D721Med (cell line): ENCODE results near the gene TSPAN32.

Source experiments
- DNase-seq: peaks from one replicate; pipeline ENCODE4 v3.0.0; 2011; ENCODE audit warnings: low spot score; ENCODE audit not compliant: insufficient read length
- FAIRE-seq: peaks from 2 replicates; lab custom pipeline; 2011; peaks lifted over from hg19 to GRCh38; lab: Jason Lieb, UNC
- TF ChIP-seq, protein P1 (sequence below): IDR thresholded peaks from 2 replicates; pipeline ENCODE4 v1.5.1; 2012; ENCODE audit warnings: mild to moderate bottlenecking, control low read depth; ENCODE audit not compliant: insufficient read depth; ENCODE audit errors: missing control alignments

TSPAN32 gene

DNA sequence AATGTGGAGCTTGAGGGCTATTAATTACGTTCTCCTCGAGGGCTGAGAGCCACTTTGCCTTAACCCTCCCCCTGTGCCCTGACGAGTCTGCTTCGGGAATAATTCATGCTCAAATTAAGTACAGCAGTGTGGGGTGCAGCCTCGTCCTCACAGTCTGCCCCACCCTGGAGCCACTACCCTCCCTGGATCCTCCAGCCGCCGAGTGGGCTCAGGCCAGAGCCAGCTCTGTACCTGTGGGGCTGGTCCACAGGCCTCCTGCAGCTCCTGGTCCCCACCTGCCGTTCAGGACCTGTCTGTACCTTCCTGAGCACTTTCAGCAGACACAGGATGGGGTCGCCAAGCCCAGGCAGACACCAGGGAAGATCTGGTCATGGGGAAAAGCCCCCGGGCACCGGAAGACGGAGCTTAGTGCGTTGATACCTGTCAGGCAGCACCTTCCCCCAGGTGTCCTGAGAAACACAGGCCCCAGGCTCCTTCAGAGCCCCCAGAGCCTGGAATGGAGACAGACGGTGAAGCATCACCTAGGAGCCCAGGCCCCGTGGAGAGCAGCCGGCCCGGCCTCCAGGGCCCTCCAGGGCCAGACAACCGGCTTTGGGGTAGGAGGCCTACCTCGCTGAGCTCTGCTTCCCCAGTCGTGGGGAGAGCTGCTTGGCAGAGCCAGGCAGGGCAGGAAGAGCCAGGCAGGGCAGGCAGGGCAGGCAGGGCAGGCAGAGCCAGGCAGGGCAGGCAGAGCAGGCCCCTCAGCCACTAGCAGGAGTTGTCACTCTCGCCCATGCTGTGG lies 9.7 kb downstream of the TSPAN32 start:
- no peak for DNase-seq
- FAIRE-seq = no peak
- TF ChIP-seq, protein P1, sequence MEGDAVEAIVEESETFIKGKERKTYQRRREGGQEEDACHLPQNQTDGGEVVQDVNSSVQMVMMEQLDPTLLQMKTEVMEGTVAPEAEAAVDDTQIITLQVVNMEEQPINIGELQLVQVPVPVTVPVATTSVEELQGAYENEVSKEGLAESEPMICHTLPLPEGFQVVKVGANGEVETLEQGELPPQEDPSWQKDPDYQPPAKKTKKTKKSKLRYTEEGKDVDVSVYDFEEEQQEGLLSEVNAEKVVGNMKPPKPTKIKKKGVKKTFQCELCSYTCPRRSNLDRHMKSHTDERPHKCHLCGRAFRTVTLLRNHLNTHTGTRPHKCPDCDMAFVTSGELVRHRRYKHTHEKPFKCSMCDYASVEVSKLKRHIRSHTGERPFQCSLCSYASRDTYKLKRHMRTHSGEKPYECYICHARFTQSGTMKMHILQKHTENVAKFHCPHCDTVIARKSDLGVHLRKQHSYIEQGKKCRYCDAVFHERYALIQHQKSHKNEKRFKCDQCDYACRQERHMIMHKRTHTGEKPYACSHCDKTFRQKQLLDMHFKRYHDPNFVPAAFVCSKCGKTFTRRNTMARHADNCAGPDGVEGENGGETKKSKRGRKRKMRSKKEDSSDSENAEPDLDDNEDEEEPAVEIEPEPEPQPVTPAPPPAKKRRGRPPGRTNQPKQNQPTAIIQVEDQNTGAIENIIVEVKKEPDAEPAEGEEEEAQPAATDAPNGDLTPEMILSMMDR = no peak

DNA sequence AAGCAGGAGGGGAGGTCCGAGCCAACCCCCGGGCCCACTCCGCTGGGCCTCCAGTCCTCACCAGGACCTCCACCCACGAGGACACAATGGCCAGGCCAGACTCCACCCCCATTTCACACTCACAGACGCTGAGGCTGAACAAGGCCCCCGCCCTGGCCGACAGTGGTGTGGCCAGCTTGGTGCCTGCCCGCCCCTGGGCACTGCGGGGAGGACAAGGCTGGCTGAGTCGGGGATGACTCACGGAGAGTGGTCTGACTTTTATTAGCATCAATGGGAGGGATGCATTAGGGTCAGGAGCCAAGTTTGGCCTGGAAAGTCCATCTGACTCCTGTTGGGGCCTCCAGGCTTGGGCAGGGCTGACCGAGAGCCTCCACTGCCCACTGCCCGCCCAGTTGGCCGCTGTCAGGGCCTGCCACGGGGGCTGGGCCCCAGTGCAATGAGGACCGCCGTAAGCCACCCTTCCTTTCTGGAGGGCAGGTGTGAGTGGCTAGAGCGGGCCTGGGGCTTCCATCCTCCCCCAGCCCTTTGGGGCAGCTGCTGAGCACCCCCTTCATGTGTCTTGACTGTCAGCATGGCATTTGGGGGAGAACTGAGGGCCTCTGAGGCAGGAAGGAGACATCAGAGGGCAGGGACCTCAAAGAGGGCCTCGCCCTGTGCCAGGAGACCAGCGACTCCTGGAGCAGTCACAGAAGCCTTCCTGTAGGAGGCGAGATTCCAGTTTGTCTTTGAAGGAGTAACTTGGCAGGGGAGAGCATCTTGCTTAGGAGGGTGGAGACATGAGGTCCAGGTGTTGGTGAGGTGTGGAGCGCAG lies 10.6 kb downstream of the TSPAN32 start:
- FAIRE-seq = no peak
- DNase-seq = no peak
- TF ChIP-seq, protein P1 = no peak

DNA sequence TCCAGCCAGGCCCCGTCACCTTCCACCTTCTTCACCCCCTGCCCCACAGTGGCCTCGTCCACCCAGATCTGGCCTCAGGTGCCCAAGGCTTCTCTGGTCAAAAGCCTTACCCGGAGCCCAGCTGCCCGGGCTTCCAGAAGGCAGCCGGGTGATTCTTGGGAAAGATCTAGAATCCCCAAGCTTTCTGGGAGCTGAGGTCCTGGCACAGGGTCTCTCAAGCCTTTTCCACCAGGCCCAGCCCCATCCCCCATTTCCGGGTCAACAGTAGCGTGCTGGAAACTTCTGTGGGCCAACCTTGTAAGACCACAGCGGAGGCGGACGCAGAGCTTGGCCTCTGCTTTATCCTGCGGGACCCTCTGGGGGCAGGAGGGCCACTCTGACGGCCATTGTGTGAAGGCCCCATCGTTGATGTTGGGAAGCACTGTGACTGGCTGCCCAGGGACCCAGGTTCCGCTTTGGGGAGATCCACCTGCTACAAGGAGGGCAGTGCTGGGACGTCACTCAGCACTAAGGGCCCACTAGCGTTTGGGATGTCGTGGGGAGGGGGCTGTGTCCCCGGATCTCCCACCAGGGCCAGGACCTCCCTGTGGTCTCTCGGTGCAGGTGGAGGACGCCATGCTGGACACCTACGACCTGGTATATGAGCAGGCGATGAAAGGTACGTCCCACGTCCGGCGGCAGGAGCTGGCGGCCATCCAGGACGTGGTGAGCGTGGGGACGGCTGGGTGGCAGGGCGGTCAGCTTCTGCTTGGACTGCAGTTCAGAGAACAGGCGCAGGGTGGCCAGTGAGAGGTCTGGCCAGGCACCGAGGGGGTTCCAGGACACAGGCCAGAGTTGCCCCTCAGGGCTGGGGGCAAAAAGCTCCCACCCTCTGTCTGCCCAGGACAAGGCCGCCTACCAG lies 11.5 kb downstream of the TSPAN32 start:
- DNase-seq (no peak), FAIRE-seq (no peak)
- TF ChIP-seq, protein P1 = no peak

DNA sequence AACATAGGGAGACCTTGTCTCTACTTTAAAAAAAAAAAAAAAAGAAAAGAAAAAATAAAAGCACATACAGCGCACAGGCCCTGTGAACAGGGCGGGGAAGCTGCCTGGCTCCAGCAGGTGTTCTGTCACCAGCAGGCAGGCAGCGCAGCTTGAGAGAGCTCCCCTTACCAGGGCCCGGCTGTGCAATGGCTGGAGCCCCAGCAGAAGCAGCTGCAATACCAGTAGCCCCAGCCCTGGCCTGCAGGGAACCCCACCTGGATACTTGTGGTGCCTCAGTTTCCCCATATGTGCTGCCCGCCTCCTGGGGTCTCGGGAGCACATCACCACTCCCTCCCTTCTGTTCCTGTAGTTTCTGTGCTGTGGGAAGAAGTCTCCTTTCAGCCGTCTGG lies 12.3 kb downstream of the TSPAN32 start:
- no peak for FAIRE-seq
- TF ChIP-seq, protein P1 = no peak
- no peak for DNase-seq

DNA sequence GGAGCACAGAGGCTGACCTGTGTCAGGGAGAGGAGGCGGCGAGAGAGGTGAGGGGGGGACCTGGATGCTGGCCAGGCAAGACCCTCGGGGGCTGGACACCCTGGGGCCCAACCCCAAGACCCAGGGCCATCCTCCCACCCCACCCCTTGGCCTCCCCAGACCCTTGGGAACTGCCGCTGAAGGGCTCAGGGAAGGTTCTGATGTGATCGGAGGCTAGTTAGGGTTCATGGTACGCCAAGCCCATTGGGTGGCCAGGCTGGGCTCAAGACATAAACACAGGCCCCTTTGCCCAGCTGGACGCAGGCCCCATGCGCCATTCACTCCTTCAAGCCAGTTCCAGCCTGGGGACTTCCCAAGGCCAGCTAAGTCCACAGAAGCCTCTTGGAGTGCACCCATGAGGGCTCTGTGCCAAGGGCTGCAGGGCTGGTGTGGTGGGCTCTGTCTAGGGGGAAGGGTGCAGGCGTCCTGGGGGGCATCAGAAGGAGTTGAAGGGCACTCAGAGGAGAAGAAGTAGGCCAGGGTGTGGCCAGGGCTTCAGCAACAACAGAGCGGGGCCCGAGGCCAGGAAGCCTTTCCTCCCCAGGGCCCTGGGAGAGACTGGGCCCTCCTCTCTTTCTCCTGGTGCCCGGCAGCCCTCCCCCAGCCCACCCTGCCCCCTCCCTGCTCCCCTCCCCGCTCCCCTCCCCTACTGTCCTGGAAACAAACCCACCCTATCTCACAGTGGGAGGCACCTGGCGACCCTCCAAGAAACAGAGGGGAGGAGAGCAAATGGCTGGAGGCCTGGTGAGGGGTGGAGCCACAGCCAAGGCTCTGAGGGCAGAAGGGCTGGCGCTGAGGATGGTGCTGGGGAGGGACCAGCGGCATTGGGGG lies 12.9 kb downstream of the TSPAN32 start:
- DNase-seq (no peak), FAIRE-seq (no peak)
- TF ChIP-seq, protein P1 = no peak
